VCaP (cell line): Measurements from ENCODE around the gene SYNM.

ENCODE experiments used
- H3K27ac ChIP-seq: fragments of 450-650 bp; 2 replicates; pipeline ENCODE4 v1.5.1; 2017
- CTCF ChIP-seq: fragments of 450-650 bp; conservative IDR thresholded peaks from 2 replicates; pipeline ENCODE4 v1.5.1; 2017; ENCODE audit warnings: mild to moderate bottlenecking, moderate library complexity

Gene SYNM

GRCh38 chr15:99076555-99077308, 28.1 kb upstream of the SYNM start:
- H3K27ac ChIP-seq = peak overlapping the region; percentile 25; the same call in 1 of the 2 replicates

GRCh38 chr15:99082798-99083197, 22.1 kb upstream of the SYNM start:
- H3K27ac ChIP-seq = no peak overlapping the region
- TF ChIP-seq CTCF = no peak

More at GRCh38 chr15:99076555-99077308, 28.1 kb upstream of the SYNM start:
- TF ChIP-seq CTCF = peak; percentile 97

GRCh38 chr15:99084965-99085364, 19.9 kb upstream of the SYNM start:
- no peak for TF ChIP-seq CTCF
- no peak overlapping the region for H3K27ac ChIP-seq

GRCh38 chr15:99085413-99086326, 19.2 kb upstream of the SYNM start:
- no peak for TF ChIP-seq CTCF
- no peak overlapping the region for H3K27ac ChIP-seq

GRCh38 chr15:99086327-99086667, 18.6 kb upstream of the SYNM start:
- H3K27ac ChIP-seq = no peak overlapping the region
- no peak for TF ChIP-seq CTCF

- H3K27ac ChIP-seq = no peak overlapping the region
- TF ChIP-seq CTCF = no peak
Measured at GRCh38 chr15:99087405-99087943, 17.4 kb upstream of the SYNM start.

GRCh38 chr15:99090011-99090699, 14.7 kb upstream of the SYNM start:
- H3K27ac ChIP-seq = no peak overlapping the region

More at GRCh38 chr15:99090011-99090699, 14.7 kb upstream of the SYNM start:
- no peak for TF ChIP-seq CTCF
